H1 (cell line): ENCODE results near the gene PIK3R3. TPM values are rescaled to one million over a fixed set of nuclear protein-coding genes. Genes with fewer than 3 reads are reported as not detected.

Experiments used
- CTCF ChIA-PET: fragments of 300-600 bp; sonication (Branson Sonifier 250); formaldehyde crosslinking; loops from one replicate; lab custom pipeline; 2021; ENCODE audit not compliant: partially characterized antibody; lab: Charles Lee
- POLR2A ChIA-PET: fragments of 300-600 bp; sonication (Branson Sonifier 250); formaldehyde crosslinking; loops from one replicate; lab custom pipeline; 2021; ENCODE audit warnings: inconsistent platforms; ENCODE audit not compliant: partially characterized antibody; lab: Charles Lee
- DNase-seq, 2 experiments: peaks; one replicate each; pipeline versions ENCODE4 v3.0.0 to v3.0.0-alpha.2; 2010 to 2022; ENCODE audit warnings: low spot score in 2 of 2, low read depth in 1 of 2, mixed read lengths in 1 of 2
- FAIRE-seq: peaks from 2 replicates; lab custom pipeline; 2011; peaks lifted over from hg19 to GRCh38; lab: Jason Lieb, UNC
- H2AFZ ChIP-seq: 2 replicates; pipeline ENCODE4 v1.8.1; 2012; ENCODE audit warnings: low read length, inconsistent platforms
- H2AK5ac ChIP-seq: 2 replicates; pipeline ENCODE4 v1.6.1; 2013; ENCODE audit warnings: low read depth, low read length
- H2BK120ac ChIP-seq: replicated peaks from 2 replicates; pipeline ENCODE3; 2013; ENCODE audit warnings: low read depth, low read length, inconsistent platforms
- H2BK12ac ChIP-seq: 2 replicates; pipeline ENCODE4 v1.6.1; 2013; ENCODE audit warnings: low read depth, low read length
- H2BK15ac ChIP-seq: 2 replicates; pipeline ENCODE4 v1.6.1; 2013; ENCODE audit warnings: low read length
- H2BK20ac ChIP-seq: 2 replicates; pipeline ENCODE4 v1.6.1; 2013; ENCODE audit warnings: low read length
- H2BK5ac ChIP-seq: 2 replicates; pipeline ENCODE4 v1.6.1; 2013; ENCODE audit warnings: low read depth, low read length
- H3K14ac ChIP-seq: 2 replicates; pipeline ENCODE4 v1.6.1; 2013; ENCODE audit warnings: inconsistent platforms; ENCODE audit not compliant: insufficient read length
- H3K18ac ChIP-seq: 2 replicates; pipeline ENCODE4 v1.6.1; 2013; ENCODE audit warnings: low read length; ENCODE audit errors: extremely low read depth
- H3K23ac ChIP-seq: 2 replicates; pipeline ENCODE4 v1.6.1; 2013; ENCODE audit warnings: inconsistent platforms; ENCODE audit not compliant: insufficient read length
- H3K23me2 ChIP-seq: 2 replicates; pipeline ENCODE4 v1.6.1; 2013; ENCODE audit warnings: low read depth, low read length
- H3K27ac ChIP-seq: 2 replicates; pipeline ENCODE4 v1.6.1; 2011; ENCODE audit warnings: low read depth, low read length, inconsistent platforms
- H3K27me3 ChIP-seq, 4 experiments: replicated peaks in 1 of 4; 1 replicate in 1 of 4; 2 replicates in 3 of 4; pipeline versions ENCODE4 v1.6.1 to v1.8.1; 2011 to 2013; ENCODE audit warnings: low read length in 3 of 4, mild to moderate bottlenecking in 3 of 4, inconsistent platforms in 2 of 4, mixed read lengths in 2 of 4, moderate library complexity in 1 of 4; ENCODE audit not compliant: control insufficient read depth in 3 of 4, insufficient read depth in 3 of 4; ENCODE audit errors: extremely low read depth in 1 of 4
- H3K36me3 ChIP-seq, 4 experiments: 2 replicates each; pipeline versions ENCODE4 v1.6.1 to v1.8.1; 2011 to 2013; ENCODE audit warnings: mild to moderate bottlenecking in 4 of 4, low read length in 3 of 4, moderate library complexity in 2 of 4, control low read depth in 1 of 4, inconsistent platforms in 1 of 4; ENCODE audit not compliant: insufficient read depth in 4 of 4, control insufficient read depth in 2 of 4
- H3K4ac ChIP-seq: replicated peaks from 2 replicates; pipeline ENCODE3; 2013; ENCODE audit warnings: low read length, low read depth, mixed read lengths, inconsistent platforms; ENCODE audit not compliant: insufficient read length
- H3K4me1 ChIP-seq, 4 experiments: replicated peaks in 1 of 4; 1 replicate in 1 of 4; 2 replicates in 3 of 4; pipeline versions ENCODE4 v1.6.1 to v1.8.1; 2011 to 2013; ENCODE audit warnings: low read length in 3 of 4, inconsistent platforms in 2 of 4, mixed read lengths in 1 of 4; ENCODE audit not compliant: insufficient read depth in 4 of 4, control insufficient read depth in 3 of 4
- H3K4me2 ChIP-seq, 2 experiments: 2 replicates each; pipeline versions ENCODE4 v1.6.1 to v1.8.1; 2011 to 2013; ENCODE audit warnings: low read depth in 2 of 2, low read length in 2 of 2, control low read depth in 1 of 2, inconsistent platforms in 1 of 2, mild to moderate bottlenecking in 1 of 2; ENCODE audit not compliant: insufficient read depth in 1 of 2
- H3K4me3 ChIP-seq, 4 experiments: fragments of 200-600, 300-600 bp in 1 of 4; sonication (generic), shearing (Covaris generic), sonication (Bioruptor Twin) in 1 of 4; 2 replicates each; pipeline versions ENCODE4 v1.5.1 to v1.8.1; 2011 to 2016; ENCODE audit warnings: low read length in 4 of 4, low read depth in 3 of 4, control low read depth in 2 of 4, inconsistent platforms in 2 of 4, mild to moderate bottlenecking in 2 of 4, mixed read lengths in 1 of 4, moderate library complexity in 1 of 4; ENCODE audit not compliant: insufficient read depth in 2 of 4; ENCODE audit errors: extremely low read depth in 1 of 4
- H3K56ac ChIP-seq: replicated peaks from 2 replicates; pipeline ENCODE3; 2013; ENCODE audit warnings: low read depth, mild to moderate bottlenecking, mixed read lengths, low read length, inconsistent platforms; ENCODE audit not compliant: insufficient read length
- H3K79me1 ChIP-seq: 2 replicates; pipeline ENCODE4 v1.6.1; 2013; ENCODE audit warnings: low read depth, low read length, control low read depth
- H3K79me2 ChIP-seq, 2 experiments: 2 replicates each; pipeline versions ENCODE4 v1.6.1 to v1.8.1; 2012 to 2013; ENCODE audit warnings: low read length in 2 of 2, mild to moderate bottlenecking in 2 of 2, inconsistent platforms in 1 of 2; ENCODE audit not compliant: insufficient read depth in 2 of 2, control insufficient read depth in 1 of 2
- H3K9ac ChIP-seq, 4 experiments: replicated peaks in 1 of 4; 1 replicate in 1 of 4; 2 replicates in 3 of 4; pipeline versions ENCODE4 v1.6.1 to v1.8.1; 2011 to 2013; ENCODE audit warnings: low read depth in 3 of 4, low read length in 3 of 4, control low read depth in 2 of 4, mild to moderate bottlenecking in 2 of 4, moderate library complexity in 2 of 4, inconsistent platforms in 1 of 4; ENCODE audit errors: extremely low read depth in 1 of 4
- H3K9me3 ChIP-seq, 2 experiments: 2 replicates each; pipeline versions ENCODE4 v1.6.1 to v1.8.1; 2012 to 2013; ENCODE audit warnings: mild to moderate bottlenecking in 2 of 2, moderate library complexity in 2 of 2, control low read depth in 1 of 2, inconsistent platforms in 1 of 2, low read depth in 1 of 2, low read length in 1 of 2, mixed read lengths in 1 of 2; ENCODE audit not compliant: insufficient read depth in 2 of 2
- H4K20me1 ChIP-seq, 2 experiments: replicated peaks in 1 of 2; 2 replicates each; pipeline versions ENCODE3 to v1.8.1; 2011 to 2013; ENCODE audit warnings: inconsistent platforms in 2 of 2, low read length in 2 of 2, mild to moderate bottlenecking in 1 of 2; ENCODE audit not compliant: insufficient read depth in 2 of 2, control insufficient read depth in 1 of 2
- H4K5ac ChIP-seq: 2 replicates; pipeline ENCODE4 v1.6.1; 2013; ENCODE audit warnings: low read length, low read depth, mixed read lengths, inconsistent platforms; ENCODE audit not compliant: insufficient read length
- H4K8ac ChIP-seq: 2 replicates; pipeline ENCODE4 v1.8.0; 2013; ENCODE audit warnings: mild to moderate bottlenecking, moderate library complexity, low read length, inconsistent platforms; ENCODE audit not compliant: insufficient read depth; ENCODE audit errors: extremely low read depth
- H4K91ac ChIP-seq: replicated peaks from 2 replicates; pipeline ENCODE3; 2013; ENCODE audit warnings: low read length, mixed read lengths, inconsistent platforms; ENCODE audit not compliant: insufficient read length
- ASH2L ChIP-seq: fragments of 200-600, 300-600 bp; sonication (generic); IDR thresholded peaks from one replicate; pipeline ENCODE4 v1.7.1; 2017; ENCODE audit warnings: low read length
- ATF2 ChIP-seq: IDR thresholded peaks from 2 replicates; pipeline ENCODE4 v1.6.1; 2012; ENCODE audit warnings: low read length, inconsistent platforms
- BACH1 ChIP-seq: IDR thresholded peaks from 2 replicates; pipeline ENCODE4 v1.6.1; 2012; ENCODE audit warnings: low read length, improper control_type of control experiment
- CBX5 ChIP-seq: fragments of 300-800, 300-1000 bp; sonication (generic); IDR thresholded peaks from 2 replicates; pipeline ENCODE4 v1.7.1; 2016; ENCODE audit warnings: antibody characterized with exemption, low read length, low read depth
- CHD2 ChIP-seq: IDR thresholded peaks from 2 replicates; pipeline ENCODE4 v1.6.1; 2012; ENCODE audit warnings: low read length, improper control_type of control experiment
- CREB1 ChIP-seq: IDR thresholded peaks from 2 replicates; pipeline ENCODE4 v1.6.1; 2012; ENCODE audit warnings: inconsistent platforms
- PHF8 ChIP-seq: fragments of 200-600 bp; sonication (generic); conservative IDR thresholded peaks from 2 replicates; pipeline ENCODE4 v1.7.1; 2012; ENCODE audit warnings: low read depth, mild to moderate bottlenecking, inconsistent platforms, low read length, moderate library complexity
- POU5F1 ChIP-seq: IDR thresholded peaks from 2 replicates; pipeline ENCODE4 v1.6.1; 2011; ENCODE audit warnings: low read depth, mild to moderate bottlenecking, low read length, moderate library complexity
- RAD21 ChIP-seq, 2 experiments: IDR thresholded peaks in 1 of 2; conservative IDR thresholded peaks in 1 of 2; 2 replicates each; pipeline ENCODE4 v1.6.1; 2011; ENCODE audit warnings: low read depth in 2 of 2, low read length in 2 of 2, improper control_type of control experiment in 1 of 2, inconsistent platforms in 1 of 2, mild to moderate bottlenecking in 1 of 2, moderate library complexity in 1 of 2
- SAP30 ChIP-seq: fragments of 300-600 bp; sonication (generic); IDR thresholded peaks from 2 replicates; pipeline ENCODE4 v1.7.1; 2012; ENCODE audit warnings: low read length, moderate library complexity, mild to moderate bottlenecking, inconsistent platforms; ENCODE audit not compliant: insufficient read depth, insufficient replicate concordance
- SIX5 ChIP-seq: IDR thresholded peaks from 2 replicates; pipeline ENCODE4 v1.6.1; 2011; ENCODE audit warnings: mild to moderate bottlenecking, low read depth, low read length
- YY1 ChIP-seq: IDR thresholded peaks from 2 replicates; pipeline ENCODE4 v1.6.1; 2011; ENCODE audit warnings: low read depth, mild to moderate bottlenecking, low read length
- WGBS, 2 experiments: shearing (Covaris generic) in 1 of 2; methylation state at CpG; one replicate each; pipeline versions ENCODE4 v1.1.6 to v1.1.7; 2013 to 2015; ENCODE audit warnings: low lambda C conversion rate in 2 of 2, mixed read lengths in 2 of 2, inconsistent platforms in 1 of 2, low coverage in 1 of 2, missing lambda C conversion rate in 1 of 2; ENCODE audit not compliant: insufficient replicate concordance in 2 of 2, insufficient coverage in 1 of 2, insufficient read length in 1 of 2; ENCODE audit errors: extremely low coverage in 1 of 2, missing lambda C conversion rate in 1 of 2; 5-methylcytosine and 5-hydroxymethylcytosine counted together
- polyA plus RNA-seq, 7 experiments: library from polyadenylated mRNA; depleted of rRNA in 3 of 7; stranded (reverse) in 5 of 7; unstranded in 2 of 7; fragments of >200 nt in 5 of 7; fragments of 200-250 nt in 2 of 7; gene quantifications; 1 replicate in 5 of 7; 2 replicates in 1 of 7; 4 replicates in 1 of 7; pipeline versions ENCODE4 v1.2.1 to v1.2.3, GENCODE V29; 2011 to 2013; ENCODE audit warnings: missing spikeins in 2 of 7, mixed read lengths in 2 of 7
- total RNA-seq: library from RNA; stranded (reverse); fragmentation: NEBNext Ultra II Directional; extraction: Animal tissue kit (Norgen Biotek cat#: 25700); gene quantifications from 2 replicates; pipeline ENCODE4 v1.2.1, GENCODE V29; 2021

Gene PIK3R3
- total and polyA plus RNA-seq, 2 of the 8 experiments (the other 6 are each of a cell fraction or from before 2014, with no cell fraction given) = 5.3 to 13.6 TPM

GRCh38 chr1:45998020-45998617 lies 134.3 kb downstream of the PIK3R3 start:
- Histone ChIP-seq H3K4me3 (no peak overlapping the region), H3K14ac (no peak overlapping the region), H3K27me3 (no peaks in the 10 kb centered on the region), H3K18ac (no peak overlapping the region), H2BK5ac (no peak overlapping the region), H3K23ac (no peak overlapping the region), H3K9me3 (no peaks in the 10 kb centered on the region), H3K23me2 (no peaks in the 10 kb centered on the region), H3K79me1 (no peaks in the 10 kb centered on the region), H4K91ac (no peak overlapping the region), H3K56ac (no peak overlapping the region), H3K27ac (no peak overlapping the region), H3K79me2 (no peaks in the 10 kb centered on the region; a peak in 1 of 4 replicates), H3K4ac (no peak overlapping the region), H2AK5ac (no peak overlapping the region), H2BK15ac (no peak overlapping the region), H2BK12ac (no peak overlapping the region), H3K9ac (no peak overlapping the region), H3K4me2 (no peak overlapping the region), H3K4me1 (peaks cover 0 to 5% (median 0%) of the 10 kb centered on the region in 4 experiments; a peak in 1 of 7 replicates), H2AFZ (no peak overlapping the region), H2BK20ac (no peak overlapping the region), H2BK120ac (no peak overlapping the region), H3K36me3 (no peaks in the 10 kb centered on the region), H4K5ac (no peak overlapping the region), H4K8ac (no peak overlapping the region), H4K20me1 (no peaks in the 10 kb centered on the region)
- CTCF ChIA-PET = interaction anchor here (0.7 to 1.8 kb wide), 4 partner anchors 10 to 76 kb away, joined by 3 to 5 read pairs (median 3); no protein-coding TSS in a partner anchor
- POLR2A ChIA-PET = interaction anchor here (0.7 to 1.2 kb wide), 2 partner anchors 12 to 327 kb away, joined by 3 to 5 read pairs; no protein-coding TSS in a partner anchor
- DNase-seq = no peak
- no peak for FAIRE-seq
- WGBS, 2 experiments = 86% methylated on average over 3 of the region's 3 CpGs; no CpG with 5 or more reads in 1 of the 2 experiments
- TF ChIP-seq BACH1 (no peak), POU5F1 (no peak), PHF8 (no peak), RAD21 (IDR thresholded peaks at IDR 0.05 in 1 of 2, conservative IDR thresholded peaks at IDR 0.05 in 1 of 2; ENCODE audit: low read depth in 2 of 2, low read length in 2 of 2) (no peak), SAP30 (no peak), CHD2 (no peak), ATF2 (no peak), CBX5 (no peak), CREB1 (no peak), SIX5 (no peak), ASH2L (no peak), YY1 (no peak)
